ENCODE data around the gene ASAP2. TPM values are rescaled to one million over a fixed set of nuclear protein-coding genes. Genes with fewer than 3 reads are reported as not detected.

The ASAP2 gene
- total RNA-seq, 2 experiments from 2014 or later, result 0.25 to 0.71 TPM

- no peaks in the 10 kb centered on the region for H3K4me1 Mint-ChIP-seq
- peaks cover 4% of the 10 kb centered on the region for H3K27me3 Mint-ChIP-seq
- no peak for DNase-seq
- H3K4me3 Mint-ChIP-seq, result no peak overlapping the region
- CTCF ChIA-PET, result no interaction called here
- H3K27ac Mint-ChIP-seq, result no peak overlapping the region
- H3K9me3 Mint-ChIP-seq, result no peaks in the 10 kb centered on the region
- H3K36me3 Mint-ChIP-seq (ENCODE audit: low read depth), result no peaks in the 10 kb centered on the region
- POLR2A ChIA-PET, result no interaction called here
Observed at GRCh38 chr2:9303528-9304225, 97.1 kb downstream of the ASAP2 start.

GRCh38 chr2:9306911-9307310 lies 100.3 kb downstream of the ASAP2 start:
- Mint-ChIP-seq H3K4me1 (no peaks in the 10 kb centered on the region), H3K27me3 (peaks cover 2% of the 10 kb centered on the region), H3K27ac (no peak overlapping the region), H3K36me3 (ENCODE audit: low read depth) (no peaks in the 10 kb centered on the region), H3K4me3 (no peak overlapping the region), H3K9me3 (no peaks in the 10 kb centered on the region)
- no peak for DNase-seq
- ChIA-PET CTCF (no interaction called here), POLR2A (no interaction called here)

GRCh38 chr2:9307535-9307934 lies 100.9 kb downstream of the ASAP2 start:
- no peaks in the 10 kb centered on the region for H3K9me3 Mint-ChIP-seq
- H3K27me3 Mint-ChIP-seq, result peaks cover 2% of the 10 kb centered on the region
- H3K4me3 Mint-ChIP-seq, result no peak overlapping the region
- no peaks in the 10 kb centered on the region for H3K4me1 Mint-ChIP-seq
- ChIA-PET CTCF (no interaction called here), POLR2A (no interaction called here)
- H3K36me3 Mint-ChIP-seq (ENCODE audit: low read depth), result no peaks in the 10 kb centered on the region
- DNase-seq, result no peak
- H3K27ac Mint-ChIP-seq, result no peak overlapping the region

GRCh38 chr2:9308186-9308955 lies 101.8 kb downstream of the ASAP2 start:
- ChIA-PET POLR2A (no interaction called here), CTCF (no interaction called here)
- H3K9me3 Mint-ChIP-seq, result no peaks in the 10 kb centered on the region
- H3K27ac Mint-ChIP-seq, result no peak overlapping the region
- DNase-seq, result no peak
- H3K27me3 Mint-ChIP-seq, result peaks cover 2% of the 10 kb centered on the region
- no peak overlapping the region for H3K4me3 Mint-ChIP-seq
- H3K36me3 Mint-ChIP-seq (ENCODE audit: low read depth), result no peaks in the 10 kb centered on the region
- no peaks in the 10 kb centered on the region for H3K4me1 Mint-ChIP-seq

GRCh38 chr2:9309147-9309546 lies 102.5 kb downstream of the ASAP2 start:
- no peaks in the 10 kb centered on the region for H3K27me3 Mint-ChIP-seq
- no peak overlapping the region for H3K27ac Mint-ChIP-seq
- H3K36me3 Mint-ChIP-seq (ENCODE audit: low read depth), result no peaks in the 10 kb centered on the region
- POLR2A ChIA-PET, result no interaction called here
- no peak overlapping the region for H3K4me3 Mint-ChIP-seq
- no peak for DNase-seq
- H3K4me1 Mint-ChIP-seq, result no peaks in the 10 kb centered on the region
- no peaks in the 10 kb centered on the region for H3K9me3 Mint-ChIP-seq
- CTCF ChIA-PET, result no interaction called here

- Mint-ChIP-seq H3K27ac (no peak overlapping the region), H3K4me3 (no peak overlapping the region), H3K27me3 (no peaks in the 10 kb centered on the region), H3K9me3 (no peaks in the 10 kb centered on the region), H3K36me3 (ENCODE audit: low read depth) (no peaks in the 10 kb centered on the region), H3K4me1 (no peaks in the 10 kb centered on the region)
- DNase-seq, result no peak
- ChIA-PET CTCF (interaction anchor here (1.0 kb wide), 1 partner anchor 24 kb away, joined by 4 read pairs; no protein-coding TSS in a partner anchor), POLR2A (no interaction called here)
Observed at GRCh38 chr2:9310377-9310776, 103.8 kb downstream of the ASAP2 start.

- ChIA-PET POLR2A (no interaction called here), CTCF (interaction anchor here (1.0 kb wide), 1 partner anchor 24 kb away, joined by 4 read pairs; no protein-coding TSS in a partner anchor)
- Mint-ChIP-seq H3K9me3 (no peaks in the 10 kb centered on the region), H3K4me1 (no peaks in the 10 kb centered on the region), H3K4me3 (no peak overlapping the region), H3K27me3 (no peaks in the 10 kb centered on the region), H3K27ac (no peak overlapping the region), H3K36me3 (ENCODE audit: low read depth) (no peaks in the 10 kb centered on the region)
- no peak for DNase-seq
Observed at GRCh38 chr2:9310798-9311197, 104.2 kb downstream of the ASAP2 start.

- Mint-ChIP-seq H3K27ac (no peak overlapping the region), H3K27me3 (no peaks in the 10 kb centered on the region), H3K36me3 (ENCODE audit: low read depth) (no peaks in the 10 kb centered on the region), H3K9me3 (no peaks in the 10 kb centered on the region), H3K4me3 (no peak overlapping the region), H3K4me1 (no peaks in the 10 kb centered on the region)
- POLR2A ChIA-PET, result no interaction called here
- DNase-seq, result no peak
- CTCF ChIA-PET, result no interaction called here
Observed at GRCh38 chr2:9311488-9311887, 104.9 kb downstream of the ASAP2 start.

- ChIA-PET POLR2A (no interaction called here), CTCF (no interaction called here)
Observed at GRCh38 chr2:9312591-9312990, 106.0 kb downstream of the ASAP2 start.

GRCh38 chr2:9313443-9313842 lies 106.8 kb downstream of the ASAP2 start:
- no peaks in the 10 kb centered on the region for H3K9me3 Mint-ChIP-seq
- no peaks in the 10 kb centered on the region for H3K4me1 Mint-ChIP-seq
- POLR2A ChIA-PET, result no interaction called here
- no peak overlapping the region for H3K27ac Mint-ChIP-seq
- no peak overlapping the region for H3K4me3 Mint-ChIP-seq
- DNase-seq, result no peak
- H3K27me3 Mint-ChIP-seq, result no peaks in the 10 kb centered on the region
- CTCF ChIA-PET, result no interaction called here
- H3K36me3 Mint-ChIP-seq (ENCODE audit: low read depth), result no peaks in the 10 kb centered on the region

More at GRCh38 chr2:9312591-9312990, 106.0 kb downstream of the ASAP2 start:
- no peaks in the 10 kb centered on the region for H3K9me3 Mint-ChIP-seq
- no peaks in the 10 kb centered on the region for H3K36me3 Mint-ChIP-seq (ENCODE audit: low read depth)
- no peak overlapping the region for H3K4me3 Mint-ChIP-seq
- no peaks in the 10 kb centered on the region for H3K4me1 Mint-ChIP-seq
- H3K27me3 Mint-ChIP-seq, result no peaks in the 10 kb centered on the region
- no peak overlapping the region for H3K27ac Mint-ChIP-seq
- DNase-seq, result no peak

- H3K4me3 Mint-ChIP-seq, result no peak overlapping the region
- CTCF ChIA-PET, result no interaction called here
- no peaks in the 10 kb centered on the region for H3K9me3 Mint-ChIP-seq
- H3K4me1 Mint-ChIP-seq, result no peaks in the 10 kb centered on the region
- POLR2A ChIA-PET, result no interaction called here
- no peak overlapping the region for H3K27ac Mint-ChIP-seq
- no peaks in the 10 kb centered on the region for H3K36me3 Mint-ChIP-seq (ENCODE audit: low read depth)
- H3K27me3 Mint-ChIP-seq, result no peaks in the 10 kb centered on the region
- no peak for DNase-seq
Observed at GRCh38 chr2:9315280-9315847, 108.8 kb downstream of the ASAP2 start.

- CTCF ChIA-PET, result no interaction called here
- Mint-ChIP-seq H3K9me3 (no peaks in the 10 kb centered on the region), H3K36me3 (ENCODE audit: low read depth) (no peaks in the 10 kb centered on the region), H3K4me3 (no peak overlapping the region), H3K4me1 (no peaks in the 10 kb centered on the region), H3K27me3 (peaks cover 2% of the 10 kb centered on the region), H3K27ac (no peak overlapping the region)
- no peak for DNase-seq
- POLR2A ChIA-PET, result no interaction called here
Observed at GRCh38 chr2:9317559-9317958, 110.9 kb downstream of the ASAP2 start.

GRCh38 chr2:9318461-9319337 lies 112.1 kb downstream of the ASAP2 start:
- H3K27ac Mint-ChIP-seq, result no peak overlapping the region
- peaks cover 5% of the 10 kb centered on the region for H3K27me3 Mint-ChIP-seq
- H3K9me3 Mint-ChIP-seq, result no peaks in the 10 kb centered on the region
- no peaks in the 10 kb centered on the region for H3K36me3 Mint-ChIP-seq (ENCODE audit: low read depth)
- H3K4me1 Mint-ChIP-seq, result no peaks in the 10 kb centered on the region
- ChIA-PET POLR2A (no interaction called here), CTCF (no interaction called here)
- no peak for DNase-seq
- no peak overlapping the region for H3K4me3 Mint-ChIP-seq

Data from activated CD4-positive, alpha-beta memory T cell treated with anti-CD3 and anti-CD28 coated beads, Interleukin-2, amount 10 ng/mL, durations not matched to agents 7 days and 5 days (primary cell).